Measurements from ENCODE around the gene PRR9. TPM values are rescaled to one million over a fixed set of nuclear protein-coding genes. Genes with fewer than 3 reads are reported as not detected.

PRR9 gene
- total and polyA plus RNA-seq, 9 donors: 0.13 to 1.3 TPM; not detected in 7

DNA sequence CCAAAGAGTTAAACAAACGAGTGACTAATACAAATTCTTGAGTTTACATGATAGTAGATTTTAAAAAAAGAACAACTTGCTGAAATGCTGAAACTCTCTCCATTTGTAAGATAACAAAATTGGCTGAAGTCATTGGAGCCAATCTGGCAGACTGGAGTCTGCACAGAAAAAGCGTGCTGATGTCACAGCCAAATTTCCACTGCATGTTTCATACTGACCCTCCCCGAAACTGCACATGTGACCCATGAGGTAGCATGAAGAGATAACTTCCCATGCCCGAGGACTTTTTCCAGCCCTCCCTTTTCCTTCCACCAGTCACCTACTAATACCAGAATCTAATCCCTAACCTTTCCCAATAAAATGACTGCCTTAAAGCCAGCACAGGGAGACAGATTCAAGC is 15.4 kb upstream of the PRR9 start:
- peak overlapping the region in 1 of 2 donors; percentile 62 for H3K27ac ChIP-seq
- H3K27me3 ChIP-seq: no peaks in the 10 kb centered on the region
- H3K9me3 ChIP-seq: no peaks in the 10 kb centered on the region
- 10 to 11% (median 11%) methylated on average over 4 of the region's 4 CpGs for WGBS, 3 donors
- H3K4me3 ChIP-seq: no peak overlapping the region
- DNase-seq: peak; percentile 61 to 80 (median 73)
- intact Hi-C loops (cut with DNase I): no loop called here
- no peaks in the 10 kb centered on the region for H3K36me3 ChIP-seq
- TF ChIP-seq CTCF (IDR thresholded peaks at IDR 0.05): no peak
- no peak for TF ChIP-seq POLR2A (IDR thresholded peaks at IDR 0.05)
- no peak for TF ChIP-seq EP300 (IDR thresholded peaks at IDR 0.05)
- H3K4me1 ChIP-seq (ENCODE audit: insufficient read depth): peaks cover 10% of the 10 kb centered on the region

DNA sequence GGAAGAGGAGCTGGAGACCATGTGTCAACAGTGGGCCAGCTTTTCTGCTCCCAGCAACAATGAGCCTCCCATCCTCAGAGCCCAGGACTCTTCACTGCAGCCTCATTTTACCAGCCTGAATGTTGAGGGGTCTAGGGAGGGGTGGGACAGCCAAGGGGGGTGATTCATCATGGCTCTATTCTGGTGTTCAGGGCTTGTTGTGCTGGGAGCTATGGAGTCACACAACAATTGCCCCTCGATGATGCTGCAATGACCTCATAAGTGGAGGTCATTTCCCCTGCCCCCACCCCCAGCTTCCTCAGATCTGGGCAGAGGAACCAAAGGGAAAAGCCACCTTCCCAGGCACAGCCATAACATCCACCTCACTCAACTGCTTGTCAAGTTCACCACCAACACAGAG is 14.3 kb upstream of the PRR9 start, which contains the start of gene LELP1:
Gene LELP1, plus strand, starts transcription at position 301 of the 400 bp plus-strand sequence. CDS start 1,278 bp downstream, outside the sequence.
- Histone ChIP-seq H3K4me1 (ENCODE audit: insufficient read depth) (peaks cover 10% of the 10 kb centered on the region), H3K27ac (peak within 1 kb of the TSS in 1 of 2 donors; percentile 62), H3K9me3 (no peaks in the 10 kb centered on the region), H3K27me3 (no peaks in the 10 kb centered on the region), H3K36me3 (no peaks in the 10 kb centered on the region), H3K4me3 (no peak within 1 kb of the TSS)
- intact Hi-C loops (cut with DNase I): no loop called here
- TF ChIP-seq CTCF (IDR thresholded peaks at IDR 0.05) (no peak), POLR2A (IDR thresholded peaks at IDR 0.05) (no peak), EP300 (IDR thresholded peaks at IDR 0.05) (no peak)
- WGBS, 3 donors: 85 to 100% (median 94%) methylated on average over 1 of the region's 1 CpG
- no peak for DNase-seq

DNA sequence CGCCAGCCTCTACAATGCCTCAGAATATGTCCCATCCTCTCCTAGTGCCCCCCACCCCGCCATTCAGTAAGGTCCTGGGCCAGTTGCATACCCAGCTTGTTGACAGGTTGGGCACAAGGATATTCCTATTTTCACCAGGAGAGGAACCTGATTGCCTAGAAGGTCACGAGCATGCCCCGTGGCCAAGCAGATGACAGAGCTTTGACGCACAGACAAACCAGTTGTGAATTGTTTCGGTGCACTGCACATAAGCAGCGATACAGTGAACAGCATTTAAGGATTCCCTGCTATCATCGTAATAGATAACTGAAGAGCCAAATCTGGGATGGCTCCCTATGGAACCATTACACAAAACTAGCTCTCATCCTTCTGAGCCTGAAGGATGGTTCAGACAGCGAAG is 10.8 kb upstream of the PRR9 start:
- no peak for DNase-seq
- no peaks in the 10 kb centered on the region for H3K36me3 ChIP-seq
- no peak for TF ChIP-seq EP300 (IDR thresholded peaks at IDR 0.05)

DNA sequence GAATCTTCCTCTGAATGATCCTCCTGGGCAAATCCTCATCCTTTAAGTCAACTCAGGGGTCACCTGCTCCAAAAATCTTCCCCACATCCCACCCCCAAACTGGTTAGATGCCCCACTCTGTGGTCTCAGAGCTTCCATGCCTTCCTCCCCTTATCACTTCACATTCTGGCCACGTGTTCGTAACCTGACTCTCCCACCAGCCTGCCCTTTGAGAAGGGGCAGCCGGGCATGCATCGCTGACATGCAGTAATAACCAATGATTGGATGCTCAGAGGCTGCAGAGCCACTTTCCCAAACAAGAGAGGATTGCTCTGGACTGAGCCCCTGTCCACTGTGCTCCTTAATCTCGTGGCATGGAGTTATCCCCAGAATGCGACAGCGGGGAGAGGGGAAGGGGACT is 7.2 kb upstream of the PRR9 start:
- H3K36me3 ChIP-seq: no peaks in the 10 kb centered on the region
- no peaks in the 10 kb centered on the region for H3K27me3 ChIP-seq
- DNase-seq: no peak
- H3K9me3 ChIP-seq: no peaks in the 10 kb centered on the region
- 79 to 83% (median 81%) methylated on average over 7 of the region's 7 CpGs for WGBS, 3 donors
- intact Hi-C loops (cut with DNase I): no loop called here
- H3K4me3 ChIP-seq: no peak overlapping the region
- no peak overlapping the region for H3K27ac ChIP-seq
- no peaks in the 10 kb centered on the region for H3K4me1 ChIP-seq (ENCODE audit: insufficient read depth)
- TF ChIP-seq EP300 (IDR thresholded peaks at IDR 0.05) (no peak), POLR2A (IDR thresholded peaks at IDR 0.05) (no peak), CTCF (IDR thresholded peaks at IDR 0.05) (no peak)

More for the DNA sequence above, 10.8 kb upstream of the PRR9 start:
- WGBS, 3 donors: 95 to 97% (median 96%) methylated on average over 9 of the region's 9 CpGs
- H3K4me1 ChIP-seq (ENCODE audit: insufficient read depth): peaks cover 6% of the 10 kb centered on the region
- H3K27me3 ChIP-seq: no peaks in the 10 kb centered on the region
- H3K9me3 ChIP-seq: no peaks in the 10 kb centered on the region
- no peak overlapping the region for H3K4me3 ChIP-seq
- intact Hi-C loops (cut with DNase I): no loop called here
- H3K27ac ChIP-seq: no peak overlapping the region

DNA sequence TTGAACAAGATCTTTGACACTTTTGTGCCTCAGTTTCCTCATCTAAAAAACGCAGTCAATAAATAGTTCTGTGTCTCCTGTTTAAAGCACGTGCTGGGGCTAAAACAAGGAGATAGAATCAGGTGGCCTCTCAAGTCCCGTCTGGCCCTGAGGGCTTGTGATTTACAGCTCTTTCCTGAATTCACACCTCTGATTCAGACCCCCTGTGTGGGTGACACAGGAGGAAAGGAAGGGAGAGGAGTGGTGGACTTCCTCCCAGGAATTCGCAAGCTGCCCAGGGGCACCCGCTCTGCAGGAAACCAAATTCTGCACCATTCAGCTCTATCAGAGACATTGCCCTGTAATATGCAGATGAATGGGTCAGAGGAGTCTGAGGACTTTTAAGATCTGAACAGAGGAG is 5.2 kb upstream of the PRR9 start:
- 78 to 86% (median 79%) methylated on average over 5 of the region's 5 CpGs for WGBS, 3 donors

More for the DNA sequence above, 5.2 kb upstream of the PRR9 start:
- intact Hi-C loops (cut with DNase I): no loop called here
- no peaks in the 10 kb centered on the region for H3K9me3 ChIP-seq
- TF ChIP-seq POLR2A (IDR thresholded peaks at IDR 0.05): no peak
- TF ChIP-seq EP300 (IDR thresholded peaks at IDR 0.05): no peak
- no peak for TF ChIP-seq CTCF (IDR thresholded peaks at IDR 0.05)
- no peak overlapping the region for H3K27ac ChIP-seq
- no peaks in the 10 kb centered on the region for H3K36me3 ChIP-seq
- H3K4me1 ChIP-seq (ENCODE audit: insufficient read depth): no peaks in the 10 kb centered on the region
- DNase-seq: no peak
- no peaks in the 10 kb centered on the region for H3K27me3 ChIP-seq
- H3K4me3 ChIP-seq: no peak overlapping the region
